ENCODE results near the gene NOTUM. TPM values are rescaled to one million over a fixed set of nuclear protein-coding genes. Genes with fewer than 3 reads are reported as not detected.

Gene NOTUM
- total RNA-seq, 1 donor, result 0.09 TPM

DNA sequence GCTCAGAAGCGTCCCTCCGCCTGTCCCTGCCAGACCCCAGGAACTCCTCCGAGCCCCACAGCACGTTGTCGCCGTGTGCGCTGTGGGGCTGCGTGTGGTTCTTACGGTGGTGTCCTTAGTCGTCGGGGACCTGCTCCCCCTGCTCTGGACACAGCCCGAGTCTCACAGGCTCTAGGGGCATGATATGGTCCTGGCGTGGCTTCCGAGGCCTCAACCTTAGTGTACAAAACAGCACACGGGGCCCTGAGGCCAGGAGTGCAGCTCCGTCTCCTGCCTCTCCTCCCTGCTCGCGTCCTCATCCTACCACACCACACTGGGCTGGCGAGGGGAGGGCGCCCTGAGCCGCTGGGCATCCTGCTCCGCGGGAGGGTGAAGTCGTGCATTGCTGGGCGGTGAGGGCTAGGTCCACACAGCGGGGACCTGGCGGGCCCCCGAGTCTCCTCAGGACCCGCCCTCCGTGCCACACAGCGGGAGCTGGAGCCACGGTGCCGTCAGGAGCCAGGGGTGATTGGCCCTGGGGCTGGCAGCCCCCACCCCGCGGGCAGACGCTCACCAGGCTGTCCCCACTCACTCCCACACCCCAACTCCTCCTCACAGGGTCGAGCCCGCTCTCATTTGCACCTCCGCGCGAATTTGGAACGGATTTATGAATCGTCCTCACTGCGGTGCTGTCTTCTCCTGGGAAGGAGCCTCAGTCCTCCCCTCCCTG is 32.3 kb downstream of the NOTUM start:
- peak overlapping the region; percentile 70 for H3K4me3 ChIP-seq (ENCODE audit: low read depth, low read length)
- no peak for DNase-seq (ENCODE audit: low read depth)
- TF ChIP-seq, protein P1, sequence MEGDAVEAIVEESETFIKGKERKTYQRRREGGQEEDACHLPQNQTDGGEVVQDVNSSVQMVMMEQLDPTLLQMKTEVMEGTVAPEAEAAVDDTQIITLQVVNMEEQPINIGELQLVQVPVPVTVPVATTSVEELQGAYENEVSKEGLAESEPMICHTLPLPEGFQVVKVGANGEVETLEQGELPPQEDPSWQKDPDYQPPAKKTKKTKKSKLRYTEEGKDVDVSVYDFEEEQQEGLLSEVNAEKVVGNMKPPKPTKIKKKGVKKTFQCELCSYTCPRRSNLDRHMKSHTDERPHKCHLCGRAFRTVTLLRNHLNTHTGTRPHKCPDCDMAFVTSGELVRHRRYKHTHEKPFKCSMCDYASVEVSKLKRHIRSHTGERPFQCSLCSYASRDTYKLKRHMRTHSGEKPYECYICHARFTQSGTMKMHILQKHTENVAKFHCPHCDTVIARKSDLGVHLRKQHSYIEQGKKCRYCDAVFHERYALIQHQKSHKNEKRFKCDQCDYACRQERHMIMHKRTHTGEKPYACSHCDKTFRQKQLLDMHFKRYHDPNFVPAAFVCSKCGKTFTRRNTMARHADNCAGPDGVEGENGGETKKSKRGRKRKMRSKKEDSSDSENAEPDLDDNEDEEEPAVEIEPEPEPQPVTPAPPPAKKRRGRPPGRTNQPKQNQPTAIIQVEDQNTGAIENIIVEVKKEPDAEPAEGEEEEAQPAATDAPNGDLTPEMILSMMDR (IDR thresholded peaks at IDR 0.05; ENCODE audit: insufficient read depth, low read length), result no peak

DNA sequence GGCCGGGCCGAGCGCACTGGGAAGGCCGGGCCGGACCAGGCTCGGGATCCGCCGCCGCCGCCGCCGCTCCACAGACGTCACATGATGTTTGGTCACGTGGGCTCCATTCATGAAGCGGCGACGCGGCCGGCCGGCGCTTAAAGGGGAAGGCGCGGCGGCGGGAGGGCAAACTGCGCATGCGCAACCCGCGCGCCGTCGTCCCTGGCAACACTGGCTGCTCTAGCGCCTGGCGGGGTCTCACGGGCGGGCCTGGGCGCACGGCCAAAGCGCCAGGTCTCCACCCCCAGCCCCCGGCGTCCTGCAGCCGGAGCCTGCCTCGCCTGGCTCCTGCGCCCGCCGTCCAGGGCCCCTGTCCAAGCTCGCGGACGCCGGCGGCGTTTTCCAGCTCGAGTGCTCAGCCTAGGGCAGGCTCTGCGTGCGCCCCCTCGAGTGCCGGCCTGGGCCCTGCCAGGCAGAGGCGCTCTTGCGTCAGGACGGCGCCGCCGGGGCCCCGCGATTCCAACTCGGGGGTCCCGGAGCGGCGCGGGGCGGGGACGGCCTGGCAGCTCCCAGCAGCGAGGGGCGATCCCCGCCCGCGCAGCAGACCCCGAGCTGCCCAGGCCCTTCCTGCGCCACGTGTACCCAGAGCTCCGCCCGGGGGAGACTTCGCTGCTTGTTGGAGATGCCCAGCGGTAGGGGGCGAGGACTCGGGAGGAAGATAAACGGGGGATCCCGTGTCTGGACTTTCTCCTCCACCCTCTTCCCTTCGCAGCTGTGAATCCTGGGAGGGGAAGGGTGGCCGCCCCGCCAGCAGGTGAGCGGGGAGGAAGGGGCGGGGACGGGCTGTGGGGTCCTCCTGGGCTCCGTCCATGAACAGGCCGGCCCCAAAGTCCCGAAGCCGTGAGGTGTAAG is 33.1 kb downstream of the NOTUM start, which contains the start of gene MAFG:
Gene MAFG (minus strand): TSS at position 83 of the 891 bp plus-strand sequence. CDS start 4,550 bp downstream, outside the sequence.
- peak; percentile 93 for DNase-seq (ENCODE audit: low read depth)
- TF ChIP-seq, protein P1 (IDR thresholded peaks at IDR 0.05; ENCODE audit: insufficient read depth, low read length), result peak; percentile 26
- H3K4me3 ChIP-seq (ENCODE audit: low read depth, low read length), result peak within 1 kb of the TSS; percentile 79

DNA sequence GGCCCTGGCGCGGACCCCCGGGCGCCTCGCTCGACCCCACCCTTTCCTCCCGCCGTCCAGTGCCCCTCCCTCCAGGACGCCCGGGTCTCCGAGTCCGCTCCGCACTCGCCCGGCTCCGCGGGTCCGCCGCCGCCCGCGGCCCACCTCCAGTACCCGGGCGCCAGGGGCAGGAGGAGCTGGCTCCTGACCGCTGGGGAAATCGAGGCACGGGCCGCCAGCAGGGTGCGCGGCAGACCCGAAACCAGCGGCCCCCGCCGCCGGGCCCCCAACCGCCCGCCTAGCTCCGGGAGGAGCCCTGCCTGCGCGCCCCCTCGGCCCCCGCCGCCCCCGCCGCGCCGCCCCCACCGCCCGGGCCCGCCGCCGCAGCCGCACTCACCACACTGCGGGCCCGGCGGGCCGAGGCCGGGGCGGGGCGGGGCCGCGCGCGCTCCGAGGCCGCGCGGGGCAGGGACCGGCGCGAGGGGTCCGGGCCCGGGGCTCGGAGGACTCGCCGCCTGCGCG is 33.8 kb downstream of the NOTUM start:
- peak overlapping the region; percentile 79 for H3K4me3 ChIP-seq (ENCODE audit: low read depth, low read length)
- DNase-seq (ENCODE audit: low read depth), result no peak
- TF ChIP-seq, protein P1 (IDR thresholded peaks at IDR 0.05; ENCODE audit: insufficient read depth, low read length), result no peak

DNA sequence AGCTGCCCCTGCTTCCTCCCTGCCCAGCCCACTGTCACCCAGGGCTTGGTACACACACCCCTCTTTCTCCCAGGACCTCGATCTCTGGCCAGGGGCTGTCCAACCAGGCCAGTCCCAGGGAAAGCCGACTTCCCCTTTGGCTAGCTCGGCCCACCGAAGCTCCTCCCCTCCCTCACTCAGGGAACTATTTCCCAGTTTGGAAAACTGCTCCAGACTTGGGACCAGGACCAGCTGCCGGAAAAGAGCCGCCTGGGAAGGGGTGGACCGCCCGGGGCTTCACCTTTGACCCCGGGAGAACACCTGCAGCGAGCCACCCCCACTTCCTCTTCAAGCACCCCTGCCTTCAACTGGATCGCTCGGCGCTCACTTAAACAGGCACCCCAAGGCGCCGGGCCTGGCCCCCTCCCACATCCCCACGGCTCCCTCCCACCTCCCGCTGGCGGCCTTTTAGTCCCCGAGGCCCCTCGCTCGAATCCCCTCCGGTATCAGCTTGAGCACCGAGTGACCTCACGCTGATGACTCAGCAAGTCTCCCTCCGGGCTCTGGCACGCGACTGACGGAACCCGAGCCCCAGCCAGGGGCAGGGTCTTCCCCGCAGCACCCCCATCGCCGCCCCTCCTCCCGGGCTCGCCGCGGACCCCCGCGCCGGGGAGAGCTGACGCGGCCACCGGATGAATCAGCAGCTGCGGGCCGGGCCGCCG is 34.4 kb downstream of the NOTUM start:
- H3K4me3 ChIP-seq (ENCODE audit: low read depth, low read length), result peak overlapping the region; percentile 79
- DNase-seq (ENCODE audit: low read depth), result peak; percentile 86
- TF ChIP-seq, protein P1 (IDR thresholded peaks at IDR 0.05; ENCODE audit: insufficient read depth, low read length), result no peak

DNA sequence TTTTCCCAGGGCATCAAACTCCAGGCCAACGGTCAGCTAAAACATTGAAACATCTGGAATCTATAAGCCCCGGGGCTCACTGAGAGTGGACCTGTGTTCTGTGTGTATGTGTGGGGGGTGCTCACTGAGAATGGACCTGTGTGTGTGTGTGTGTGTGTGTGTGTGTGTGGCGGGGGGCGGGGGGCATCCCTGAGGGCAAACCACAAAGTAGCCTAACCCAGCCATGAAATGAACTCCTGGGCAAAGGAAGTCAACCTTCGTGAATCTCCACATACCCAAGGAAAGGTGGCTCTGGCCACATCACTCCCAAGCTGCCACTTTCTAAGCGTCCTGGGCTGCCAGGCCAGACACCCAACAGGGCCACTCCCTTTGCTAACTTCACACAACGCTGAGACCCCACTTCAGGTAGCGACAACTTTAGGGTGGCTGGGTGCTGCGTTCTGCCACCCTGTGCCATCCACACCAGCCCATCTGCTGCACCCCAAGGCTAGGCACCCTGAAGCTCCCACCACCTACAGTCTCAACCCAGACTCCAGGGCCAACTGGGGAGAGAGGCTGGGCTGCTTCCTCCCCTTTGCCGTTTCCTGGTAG is 35.0 kb downstream of the NOTUM start:
- TF ChIP-seq, protein P1 (IDR thresholded peaks at IDR 0.05; ENCODE audit: insufficient read depth, low read length), result no peak
- no peak for DNase-seq (ENCODE audit: low read depth)
- H3K4me3 ChIP-seq (ENCODE audit: low read depth, low read length), result peak overlapping the region; percentile 79
